Measurements from ENCODE around the gene DMD. TPM values are rescaled to one million over a fixed set of nuclear protein-coding genes. Genes with fewer than 3 reads are reported as not detected.

DMD gene
- total RNA-seq, 1 experiment from 2014 or later: 47.2 TPM

GRCh38 chrX:32678487-32678886 lies 532.9 kb downstream of the DMD start:
- no peak for TF ChIP-seq CTCF (IDR thresholded peaks at IDR 0.05; ENCODE audit: insufficient read depth in 1 of 2, low read depth in 1 of 2, low read length in 1 of 2, severe bottlenecking in 1 of 2, unreplicated experiment in 1 of 2)
- no TSS peak for BruUV-seq (replicated peaks)
- Mint-ChIP-seq H3K36me3 (ENCODE audit: insufficient read depth, unreplicated experiment) (no peaks in the 10 kb centered on the region), H3K27ac (ENCODE audit: unreplicated experiment) (no peak overlapping the region), H3K4me1 (ENCODE audit: low read depth, unreplicated experiment) (no peaks in the 10 kb centered on the region), H3K9me3 (ENCODE audit: unreplicated experiment) (peaks cover 11% of the 10 kb centered on the region), H3K4me3 (ENCODE audit: unreplicated experiment) (no peak overlapping the region), H3K27me3 (ENCODE audit: insufficient read depth, unreplicated experiment) (no peaks in the 10 kb centered on the region)
- intact Hi-C loops (cut with micrococcal nuclease; ENCODE audit: unreplicated experiment): no loop called here
- H3K4me1 ChIP-seq: 0 out of 2 replicates have a peak, but pooled peaks cover 3% of the 10 kb centered on the region
- no peak for DNase-seq
- H3K4me3 ChIP-seq (ENCODE audit: low read depth, low read length): no peak overlapping the region
- no peaks in the 10 kb centered on the region for H3K27me3 ChIP-seq (replicated peaks; ENCODE audit: control insufficient read depth, insufficient read depth, low read length)
- POLR2A ChIA-PET: no interaction called here
- CTCF ChIA-PET: no interaction called here
- no peaks in the 10 kb centered on the region for H3K9me3 ChIP-seq
- no peaks in the 10 kb centered on the region for H3K36me3 ChIP-seq (ENCODE audit: control insufficient read depth, insufficient read depth, low read length)

- H3K4me3 Mint-ChIP-seq (ENCODE audit: unreplicated experiment): no peak overlapping the region
- no peak for TF ChIP-seq CTCF (IDR thresholded peaks at IDR 0.05; ENCODE audit: insufficient read depth in 1 of 2, low read depth in 1 of 2, low read length in 1 of 2, severe bottlenecking in 1 of 2, unreplicated experiment in 1 of 2)
Measured at GRCh38 chrX:32673193-32673592, 538.2 kb downstream of the DMD start.

GRCh38 chrX:32662516-32662915 lies 548.8 kb downstream of the DMD start:
- no TSS peak for BruUV-seq (replicated peaks)
- ChIA-PET POLR2A (no interaction called here), CTCF (no interaction called here)
- Mint-ChIP-seq H3K4me3 (ENCODE audit: unreplicated experiment) (no peak overlapping the region), H3K27me3 (ENCODE audit: insufficient read depth, unreplicated experiment) (no peaks in the 10 kb centered on the region), H3K9me3 (ENCODE audit: unreplicated experiment) (peaks cover 10% of the 10 kb centered on the region), H3K27ac (ENCODE audit: unreplicated experiment) (no peak overlapping the region), H3K4me1 (ENCODE audit: low read depth, unreplicated experiment) (peaks cover 6% of the 10 kb centered on the region), H3K36me3 (ENCODE audit: insufficient read depth, unreplicated experiment) (no peaks in the 10 kb centered on the region)
- Histone ChIP-seq H3K36me3 (ENCODE audit: control insufficient read depth, insufficient read depth, low read length) (no peaks in the 10 kb centered on the region), H3K4me3 (ENCODE audit: low read depth, low read length) (no peak overlapping the region), H3K4me1 (no peaks in the 10 kb centered on the region), H3K9me3 (no peaks in the 10 kb centered on the region), H3K27me3 (replicated peaks; ENCODE audit: control insufficient read depth, insufficient read depth, low read length) (no peaks in the 10 kb centered on the region)
- intact Hi-C loops (cut with micrococcal nuclease; ENCODE audit: unreplicated experiment): no loop called here
- no peak for DNase-seq
- no peak for TF ChIP-seq CTCF (IDR thresholded peaks at IDR 0.05; ENCODE audit: insufficient read depth in 1 of 2, low read depth in 1 of 2, low read length in 1 of 2, severe bottlenecking in 1 of 2, unreplicated experiment in 1 of 2)

More at GRCh38 chrX:32673193-32673592, 538.2 kb downstream of the DMD start:
- Histone ChIP-seq H3K27me3 (replicated peaks; ENCODE audit: control insufficient read depth, insufficient read depth, low read length) (no peaks in the 10 kb centered on the region), H3K9me3 (no peaks in the 10 kb centered on the region), H3K4me1 (peaks cover 11% of the 10 kb centered on the region), H3K36me3 (ENCODE audit: control insufficient read depth, insufficient read depth, low read length) (no peaks in the 10 kb centered on the region), H3K4me3 (ENCODE audit: low read depth, low read length) (no peak overlapping the region)
- intact Hi-C loops (cut with micrococcal nuclease; ENCODE audit: unreplicated experiment): loop anchor here (1.0 kb wide), 2 partner anchors 142 to 190 kb away; no protein-coding TSS in a partner anchor
- Mint-ChIP-seq H3K27ac (ENCODE audit: unreplicated experiment) (no peak overlapping the region), H3K4me1 (ENCODE audit: low read depth, unreplicated experiment) (peaks cover 7% of the 10 kb centered on the region), H3K36me3 (ENCODE audit: insufficient read depth, unreplicated experiment) (no peaks in the 10 kb centered on the region), H3K9me3 (ENCODE audit: unreplicated experiment) (no peaks in the 10 kb centered on the region), H3K27me3 (ENCODE audit: insufficient read depth, unreplicated experiment) (no peaks in the 10 kb centered on the region)
- DNase-seq: peak in 1 of 2 experiments; percentile 13
- no TSS peak for BruUV-seq (replicated peaks)
- ChIA-PET CTCF (no interaction called here), POLR2A (no interaction called here)

Data from Caco-2 (cell line).